ENCODE measurements around the gene MDFIC2.

Gene MDFIC2

GRCh38 chr3:70180664-70181063, 131.8 kb downstream of the MDFIC2 start:
- H3K36me3 ChIP-seq (ENCODE audit: low read length), result no peaks in the 10 kb centered on the region
- H3K9ac ChIP-seq (ENCODE audit: low read length), result no peak overlapping the region
- no peak overlapping the region for H3K4me3 ChIP-seq (ENCODE audit: insufficient read depth, low read length, poor library complexity, severe bottlenecking)
- H2AFZ ChIP-seq (ENCODE audit: low read depth, low read length, severe bottlenecking), result no peak overlapping the region
- no peaks in the 10 kb centered on the region for H3K27me3 ChIP-seq (ENCODE audit: low read length)
- H3K4me2 ChIP-seq (ENCODE audit: low read depth, low read length, poor library complexity, severe bottlenecking), result no peak overlapping the region
- H4K20me1 ChIP-seq (ENCODE audit: low read depth, low read length), result no peaks in the 10 kb centered on the region
- H3K27ac ChIP-seq (ENCODE audit: low read depth, low read length), result no peak overlapping the region
- TF ChIP-seq CTCF (IDR thresholded peaks at IDR 0.05; ENCODE audit: insufficient read depth, low read length, poor library complexity, severe bottlenecking) (no peak), EZH2phosphoT487 (conservative IDR thresholded peaks at IDR 0.05; ENCODE audit: low read length) (no peak)
- no peaks in the 10 kb centered on the region for H3K79me2 ChIP-seq (ENCODE audit: insufficient read depth, low read length)
- H3K9me3 ChIP-seq (ENCODE audit: insufficient read depth, low read length), result no peaks in the 10 kb centered on the region
- H3F3A ChIP-seq (ENCODE audit: insufficient read depth), result no peaks in the 10 kb centered on the region
- H3K9me2 ChIP-seq (replicated peaks; ENCODE audit: insufficient read depth, low read length), result no peaks in the 10 kb centered on the region

DNA sequence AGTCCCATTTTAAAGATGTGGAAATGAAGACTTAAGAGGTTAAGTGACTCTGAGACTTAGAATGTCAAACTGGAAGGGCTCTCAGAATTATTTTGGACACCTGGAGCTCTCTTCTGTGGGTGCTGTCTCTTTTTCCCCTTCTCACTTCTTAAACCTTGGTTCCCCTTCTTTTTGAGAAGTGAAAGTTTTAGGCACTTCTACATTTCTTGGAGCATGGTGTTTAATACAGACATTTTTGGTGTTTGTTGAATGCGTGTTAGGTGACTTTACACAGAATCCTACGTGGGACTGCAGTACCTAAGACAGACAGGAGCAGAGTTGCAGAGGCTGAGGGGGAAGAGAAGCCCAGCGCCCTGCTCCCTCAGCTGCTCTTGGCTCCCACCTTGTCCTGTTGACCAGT, 133.3 kb downstream of the MDFIC2 start:
- Histone ChIP-seq H3K9me2 (replicated peaks; ENCODE audit: insufficient read depth, low read length) (no peaks in the 10 kb centered on the region), H3K27me3 (ENCODE audit: low read length) (no peaks in the 10 kb centered on the region), H3K9ac (ENCODE audit: low read length) (no peak overlapping the region), H3K4me3 (ENCODE audit: insufficient read depth, low read length, poor library complexity, severe bottlenecking) (no peak overlapping the region), H3K9me3 (ENCODE audit: insufficient read depth, low read length) (no peaks in the 10 kb centered on the region), H3K4me2 (ENCODE audit: low read depth, low read length, poor library complexity, severe bottlenecking) (no peak overlapping the region), H3K79me2 (ENCODE audit: insufficient read depth, low read length) (no peaks in the 10 kb centered on the region), H3F3A (ENCODE audit: insufficient read depth) (no peaks in the 10 kb centered on the region), H3K36me3 (ENCODE audit: low read length) (no peaks in the 10 kb centered on the region), H3K27ac (ENCODE audit: low read depth, low read length) (no peak overlapping the region), H4K20me1 (ENCODE audit: low read depth, low read length) (no peaks in the 10 kb centered on the region), H2AFZ (ENCODE audit: low read depth, low read length, severe bottlenecking) (no peak overlapping the region)
- TF ChIP-seq CTCF (IDR thresholded peaks at IDR 0.05; ENCODE audit: insufficient read depth, low read length, poor library complexity, severe bottlenecking) (no peak), EZH2phosphoT487 (conservative IDR thresholded peaks at IDR 0.05; ENCODE audit: low read length) (no peak)

DNA sequence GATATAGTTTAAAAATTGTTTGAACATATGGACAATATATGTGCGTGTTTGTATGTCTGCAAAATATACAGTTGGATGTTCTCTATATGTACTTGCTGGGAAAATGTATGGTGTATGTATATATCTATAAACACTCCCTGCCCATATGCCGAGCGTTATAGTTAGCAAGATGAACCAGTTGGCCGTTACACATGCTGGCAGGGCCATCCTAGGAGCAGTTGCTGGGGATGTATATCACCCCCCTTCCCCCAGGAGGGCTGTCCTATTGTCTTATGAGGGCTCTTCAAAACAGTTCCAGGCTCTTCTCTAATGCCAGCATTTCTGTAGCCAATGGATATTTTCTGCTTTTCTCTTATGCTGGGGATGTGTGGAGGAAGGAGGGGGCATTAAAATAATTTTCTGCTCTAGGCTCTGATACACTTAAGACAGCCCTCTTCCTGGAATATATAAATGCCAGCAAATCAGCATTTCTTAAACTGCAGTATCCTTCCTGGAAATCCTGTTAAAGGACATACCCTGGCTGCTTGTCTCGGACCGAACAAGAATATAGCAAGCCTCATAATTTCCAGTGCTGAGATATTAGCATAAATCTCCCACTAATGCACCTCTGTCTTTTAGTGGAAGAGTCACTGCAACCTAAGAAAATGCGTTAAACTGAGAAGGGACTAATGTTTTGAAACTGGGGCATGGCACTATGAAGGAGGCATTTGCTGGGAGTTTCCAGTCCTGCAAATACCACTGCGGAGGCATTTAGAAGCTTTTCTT, 134.4 kb downstream of the MDFIC2 start:
- no peak overlapping the region for H3K4me3 ChIP-seq (ENCODE audit: insufficient read depth, low read length, poor library complexity, severe bottlenecking)
- H3K9ac ChIP-seq (ENCODE audit: low read length), result no peak overlapping the region
- H3K27me3 ChIP-seq (ENCODE audit: low read length), result no peaks in the 10 kb centered on the region
- H2AFZ ChIP-seq (ENCODE audit: low read depth, low read length, severe bottlenecking), result no peak overlapping the region
- no peak overlapping the region for H3K27ac ChIP-seq (ENCODE audit: low read depth, low read length)
- H3K36me3 ChIP-seq (ENCODE audit: low read length), result no peaks in the 10 kb centered on the region
- no peaks in the 10 kb centered on the region for H3K9me3 ChIP-seq (ENCODE audit: insufficient read depth, low read length)
- H3K9me2 ChIP-seq (replicated peaks; ENCODE audit: insufficient read depth, low read length), result no peaks in the 10 kb centered on the region
- H3F3A ChIP-seq (ENCODE audit: insufficient read depth), result no peaks in the 10 kb centered on the region
- no peaks in the 10 kb centered on the region for H3K79me2 ChIP-seq (ENCODE audit: insufficient read depth, low read length)
- TF ChIP-seq EZH2phosphoT487 (conservative IDR thresholded peaks at IDR 0.05; ENCODE audit: low read length) (no peak), CTCF (IDR thresholded peaks at IDR 0.05; ENCODE audit: insufficient read depth, low read length, poor library complexity, severe bottlenecking) (no peak)
- H3K4me2 ChIP-seq (ENCODE audit: low read depth, low read length, poor library complexity, severe bottlenecking), result no peak overlapping the region
- no peaks in the 10 kb centered on the region for H4K20me1 ChIP-seq (ENCODE audit: low read depth, low read length)

Data from SU-DHL-6 (cell line).